T follicular helper cell (primary cell): Measurements from ENCODE around the gene PDE6D.

Experiments
- DNase-seq: peaks from one replicate; pipeline ENCODE4 v3.0.0-alpha.2; 2020; ENCODE audit warnings: low read depth

Gene PDE6D

DNA sequence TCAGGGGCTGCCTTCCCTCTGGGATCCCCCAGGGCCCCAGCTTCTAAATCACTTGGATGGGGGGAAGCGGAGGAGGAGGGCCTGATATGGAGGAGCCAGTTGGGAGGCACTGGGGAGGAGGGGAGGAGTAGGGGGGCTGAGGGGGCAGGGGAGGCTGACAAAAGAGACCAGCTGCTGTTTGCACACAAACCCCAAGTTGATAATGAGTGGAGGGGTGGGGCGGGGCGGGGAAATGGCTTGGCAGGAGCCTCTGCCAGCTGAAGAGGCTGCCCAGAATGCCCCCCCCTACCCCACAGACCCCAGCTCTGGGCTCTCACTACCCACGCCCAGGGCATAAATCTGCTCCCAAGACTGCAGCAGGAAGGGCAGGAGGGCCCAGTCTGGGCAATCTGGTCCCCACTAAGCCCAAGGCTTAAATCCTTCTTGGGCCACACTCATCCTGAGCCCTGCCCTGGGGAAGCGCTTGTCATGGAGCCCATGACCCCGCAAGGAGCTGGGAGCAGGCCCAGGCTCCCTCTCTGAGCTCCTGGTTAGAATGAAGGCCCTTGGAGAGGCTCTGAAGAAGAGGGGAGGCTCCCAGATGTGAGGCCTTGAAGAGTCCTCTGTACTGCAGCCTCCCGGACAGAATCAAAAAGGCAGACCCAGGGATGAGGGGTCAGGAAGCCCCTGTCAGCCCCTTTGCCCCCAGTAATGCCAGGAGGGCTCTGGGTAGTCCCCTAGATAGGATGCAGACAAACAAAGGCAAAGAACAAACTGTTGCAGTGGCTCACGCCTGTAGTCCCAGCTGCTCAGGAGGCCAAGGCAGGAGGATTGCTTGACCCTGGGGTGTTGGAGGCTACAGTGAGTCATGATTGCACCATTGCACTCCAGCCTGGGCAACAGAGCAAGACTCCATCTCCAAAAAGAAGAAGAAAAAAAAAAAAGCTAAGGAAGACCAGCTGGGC, 97.5 kb downstream of the PDE6D start:
- no peak for DNase-seq

DNA sequence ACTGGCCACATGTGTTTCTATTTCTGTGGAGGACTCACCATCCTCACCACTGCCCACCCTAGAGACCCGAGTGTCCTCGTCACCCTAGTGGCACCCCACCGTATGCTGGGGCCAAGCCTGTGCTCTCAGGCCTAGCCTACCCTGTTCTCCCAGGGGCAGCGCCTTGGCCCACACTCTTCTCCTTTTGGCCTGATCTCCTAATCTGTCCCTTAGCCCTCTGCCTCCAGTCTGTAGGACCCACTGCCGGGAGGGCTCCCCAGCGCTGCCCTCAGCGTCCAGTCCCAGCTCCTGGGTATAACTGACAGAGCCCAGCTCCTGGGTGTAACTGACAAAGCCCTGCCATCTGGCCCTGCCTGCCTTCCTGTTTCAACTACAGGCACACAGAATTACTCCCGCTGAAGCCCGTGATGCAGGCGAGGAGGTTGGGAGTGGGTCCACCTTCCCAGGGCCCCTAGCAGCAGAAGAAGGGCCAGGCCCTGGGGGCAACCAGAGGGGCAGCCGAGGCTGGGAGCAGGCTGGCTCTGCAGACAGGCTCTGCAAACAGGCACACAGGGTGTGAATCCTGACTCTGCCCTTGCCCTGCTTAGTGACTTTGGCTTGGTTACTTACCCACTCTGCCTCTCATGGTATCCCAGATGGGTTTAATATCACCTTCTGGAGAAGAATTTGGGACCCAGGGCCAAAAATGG, 98.3 kb downstream of the PDE6D start:
- no peak for DNase-seq
